GM10248 (cell line): Measurements from ENCODE around the gene REC8.

Source experiments
- CTCF ChIA-PET: fragments of 300-600 bp; sonication (Branson Sonifier 250); formaldehyde crosslinking; extraction: SDS; loops from one replicate; lab custom pipeline; 2021; ENCODE audit warnings: antibody characterized with exemption; lab: Yijun Ruan, JAX
- POLR2A ChIA-PET: fragments of 350-650 bp; sonication (Branson Sonifier 250); formaldehyde crosslinking; extraction: SDS; loops from one replicate; lab custom pipeline; 2020; ENCODE audit warnings: antibody characterized with exemption; lab: Yijun Ruan, JAX
- DNase-seq: peaks from one replicate; pipeline ENCODE4 v3.0.0; 2012; ENCODE audit errors: extremely low spot score
- CTCF ChIP-seq: IDR thresholded peaks from 2 replicates; pipeline ENCODE4 v1.5.1; 2012; ENCODE audit warnings: mild to moderate bottlenecking, low read depth; ENCODE audit errors: extremely low read depth, missing control alignments, control extremely low read depth

Gene REC8

GRCh38 chr14:24143511-24143910 is 28.4 kb upstream of the REC8 start:
- TF ChIP-seq CTCF = no peak
- DNase-seq = no peak
- ChIA-PET POLR2A (interaction anchor here (1.1 kb wide), 1 partner anchor 8 kb away, joined by 5 read pairs; the partner anchor contains the start of gene PSME1), CTCF (interaction anchor here (0.9 to 12.0 kb wide), 8 partner anchors 10 to 36 kb away, joined by 3 to 154 read pairs (median 3); partner anchors contain the start of genes DCAF11, IRF9 and NRL)

GRCh38 chr14:24144451-24144850 is 27.4 kb upstream of the REC8 start:
- POLR2A ChIA-PET = interaction anchor here (1.1 kb wide), 1 partner anchor 9 kb away, joined by 5 read pairs; the partner anchor contains the start of gene PSME1
- no peak for TF ChIP-seq CTCF
- CTCF ChIA-PET = interaction anchor here (1.5 to 12.0 kb wide), 3 partner anchors 18 to 36 kb away, joined by 5 to 154 read pairs (median 7); partner anchors contain the start of genes DCAF11, IRF9 and NRL
- DNase-seq = no peak

GRCh38 chr14:24145219-24145618 is 26.7 kb upstream of the REC8 start:
- no peak for TF ChIP-seq CTCF
- POLR2A ChIA-PET = interaction anchor here (2.1 to 3.2 kb wide), 2 partner anchors 9 to 31 kb away, joined by 14 to 20 read pairs; partner anchors contain the start of genes DCAF11, NRL and PSME1
- CTCF ChIA-PET = interaction anchor here (1.5 to 12.0 kb wide), 6 partner anchors 9 to 87 kb away, joined by 3 to 154 read pairs (median 20); partner anchors contain the start of genes DCAF11, IRF9, NRL and PSME1
- no peak for DNase-seq

- ChIA-PET POLR2A (interaction anchor here (1.4 to 3.2 kb wide), 5 partner anchors 10 to 51 kb away, joined by 6 to 20 read pairs (median 12); partner anchors contain the start of genes DCAF11, IRF9, NRL and PSME1), CTCF (interaction anchor here (1.2 to 12.0 kb wide), 8 partner anchors 9 to 286 kb away, joined by 3 to 154 read pairs (median 12); partner anchors contain the start of genes DCAF11, IRF9, NRL and PSME1)
- no peak for DNase-seq
- no peak for TF ChIP-seq CTCF
These were observed 26.0 kb upstream of the REC8 start for GRCh38 chr14:24145690-24146452.

- POLR2A ChIA-PET = interaction anchor here (0.7 to 3.2 kb wide), 10 partner anchors 9 to 51 kb away, joined by 3 to 20 read pairs (median 6); partner anchors contain the start of genes DCAF11, IRF9, NRL and PSME1
- TF ChIP-seq CTCF = no peak
- DNase-seq = peak; percentile 97
- CTCF ChIA-PET = interaction anchor here (0.8 to 12.0 kb wide), 12 partner anchors 8 to 285 kb away, joined by 3 to 154 read pairs (median 6); partner anchors contain the start of genes CIDEB, DCAF11, IRF9 and NRL
These were observed 25.4 kb upstream of the REC8 start, which contains the start of gene PSME2 for GRCh38 chr14:24146453-24146977. TSS of gene PSME2 (minus strand) at chr14:24146610. CDS start at chr14:24146581, 29 bp downstream.
